OCI-LY1 (cell line): ENCODE measurements around the gene WNK2.

ENCODE experiments used
- CTCF ChIP-seq: fragments of 200-600 bp; sonication (generic), shearing (Covaris generic); IDR thresholded peaks from 2 replicates; pipeline ENCODE4 v1.5.1; 2017; ENCODE audit warnings: mild to moderate bottlenecking, antibody characterized with exemption, low read length, moderate library complexity, mixed read lengths
- EZH2 ChIP-seq: fragments of 200-600 bp; sonication (generic), shearing (Covaris generic); IDR thresholded peaks from 2 replicates; pipeline ENCODE4 v1.8.0; 2017; ENCODE audit warnings: borderline replicate concordance, mixed run types, mild to moderate bottlenecking, antibody characterized with exemption, low read length, moderate library complexity, mixed read lengths

- TF ChIP-seq CTCF (no peak), EZH2 (no peak)
Measured at GRCh38 chr9:93300175-93300572, 116.2 kb downstream of the WNK2 start.
